ENCODE measurements around the gene NR6A1. TPM values are rescaled to one million over a fixed set of nuclear protein-coding genes. Genes with fewer than 3 reads are reported as not detected.

The NR6A1 gene
- total RNA-seq, 1 experiment from 2014 or later: 99.3 TPM

GRCh38 chr9:124520206-124520596, 250.9 kb downstream of the NR6A1 start:
- no peak overlapping the region for H2AK5ac ChIP-seq (ENCODE audit: insufficient read length, low read length)
- H3K4me1 ChIP-seq (ENCODE audit: insufficient read depth, low read length): no peaks in the 10 kb centered on the region
- no peaks in the 10 kb centered on the region for H4K20me1 ChIP-seq (ENCODE audit: control insufficient read depth, insufficient read depth, insufficient read length)
- H3K79me2 ChIP-seq (ENCODE audit: insufficient read depth, low read length): no peaks in the 10 kb centered on the region
- H3K4me2 ChIP-seq (ENCODE audit: insufficient read depth, insufficient read length, low read length): no peak overlapping the region
- H3K27ac ChIP-seq (ENCODE audit: insufficient read length, low read depth, low read length): no peak overlapping the region
- Mint-ChIP-seq H3K9me3 (no peaks in the 10 kb centered on the region; a peak in 1 of 5 replicates), H3K27ac (peak overlapping the region in 2 of 3 experiments; percentile 4 to 35; a peak in 2 of 7 replicates), H3K36me3 (ENCODE audit: insufficient read depth in 1 of 3, low read depth in 3 of 3) (peaks cover 36 to 44% (median 38%) of the 10 kb centered on the region in 3 experiments), H3K4me1 (peaks cover 14 to 16% of the 10 kb centered on the region in 2 experiments), H3K27me3 (ENCODE audit: low read depth) (no peaks in the 10 kb centered on the region; the same call in 1 of the 2 replicates), H3K4me3 (peak overlapping the region in 1 of 2 experiments; percentile 37; a peak in 1 of 5 replicates)
- no peak overlapping the region for H3T11ph ChIP-seq (ENCODE audit: low read length)
- no peak overlapping the region for H2BK15ac ChIP-seq (ENCODE audit: low read depth, low read length)
- no peak for DNase-seq
- H3K18ac ChIP-seq (ENCODE audit: insufficient read length, low read depth, low read length): no peak overlapping the region
- H3K14ac ChIP-seq (ENCODE audit: insufficient read depth, low read length): no peak overlapping the region
- TF ChIP-seq CTCF (conservative IDR thresholded peaks at IDR 0.05): no peak
- no peak overlapping the region for H2BK20ac ChIP-seq (ENCODE audit: low read depth, low read length, poor library complexity, severe bottlenecking)
- no peak overlapping the region for H2AFZ ChIP-seq (ENCODE audit: low read length)
- no peaks in the 10 kb centered on the region for H3K27me3 ChIP-seq (ENCODE audit: insufficient read depth, low read length)
- no peak overlapping the region for H3K56ac ChIP-seq (ENCODE audit: insufficient read length, low read depth, low read length)
- no peak overlapping the region for H2BK120ac ChIP-seq (ENCODE audit: low read depth, low read length, poor library complexity, severe bottlenecking)
- no peak overlapping the region for H4K8ac ChIP-seq (replicated peaks; ENCODE audit: insufficient read length, low read depth, low read length)
- H3K79me1 ChIP-seq (ENCODE audit: insufficient read depth, low read depth, low read length, poor library complexity, severe bottlenecking): no peaks in the 10 kb centered on the region
- WGBS (ENCODE audit: extremely low coverage, insufficient read length, low lambda C conversion rate): no CpG with 5 or more reads among the region's 7 CpGs
- no peak overlapping the region for H3K9ac ChIP-seq (ENCODE audit: extremely low read depth, insufficient read length, low read length)
- no peak overlapping the region for H3K4ac ChIP-seq (ENCODE audit: low read depth, low read length)
- H4K5ac ChIP-seq (ENCODE audit: insufficient read length, low read depth, low read length): no peak overlapping the region
- H4K91ac ChIP-seq (ENCODE audit: insufficient read length, low read depth, low read length): no peak overlapping the region
- no peaks in the 10 kb centered on the region for H3K9me3 ChIP-seq (ENCODE audit: control insufficient read depth, low read depth, low read length)
- H3K23me2 ChIP-seq (ENCODE audit: insufficient read length, low read depth, low read length, poor library complexity, severe bottlenecking): peaks cover 2% of the 10 kb centered on the region
- H3K23ac ChIP-seq (ENCODE audit: insufficient read length, low read depth, low read length): no peak overlapping the region
- no peak overlapping the region for H2BK5ac ChIP-seq (ENCODE audit: insufficient read length, low read length)
- H2BK12ac ChIP-seq (ENCODE audit: insufficient read length, low read depth, low read length): no peak overlapping the region

Measured in H9 (cell line).